ENCODE data around the gene DTX3L. TPM values are rescaled to one million over a fixed set of nuclear protein-coding genes. Genes with fewer than 3 reads are reported as not detected.

Gene DTX3L
- total and polyA plus RNA-seq, 9 donors, result 9.8 to 34.0 (median 23.3) TPM

GRCh38 chr3:122594025-122594424 lies 29.9 kb downstream of the DTX3L start:
- Histone ChIP-seq H3K4me1 (ENCODE audit: insufficient read depth) (no peaks in the 10 kb centered on the region), H3K36me3 (no peaks in the 10 kb centered on the region), H3K27me3 (no peaks in the 10 kb centered on the region), H3K4me3 (no peak overlapping the region), H3K9me3 (no peaks in the 10 kb centered on the region), H3K27ac (no peak overlapping the region)
- intact Hi-C loops (cut with DNase I), result no loop called here
- DNase-seq, result no peak
- no peak for TF ChIP-seq CTCF (IDR thresholded peaks at IDR 0.05)
- no peak for TF ChIP-seq POLR2A (IDR thresholded peaks at IDR 0.05)
- no peak for TF ChIP-seq EP300 (IDR thresholded peaks at IDR 0.05)

- H3K9me3 ChIP-seq, result no peaks in the 10 kb centered on the region
- intact Hi-C loops (cut with DNase I), result no loop called here
- H3K4me1 ChIP-seq (ENCODE audit: insufficient read depth), result no peaks in the 10 kb centered on the region
- DNase-seq, result no peak
- H3K27me3 ChIP-seq, result no peaks in the 10 kb centered on the region
- H3K36me3 ChIP-seq, result no peaks in the 10 kb centered on the region
- 68 to 80% (median 71%) methylated on average over 3 of the region's 3 CpGs for WGBS, 3 donors
- no peak overlapping the region for H3K27ac ChIP-seq
- H3K4me3 ChIP-seq, result no peak overlapping the region
- TF ChIP-seq CTCF (IDR thresholded peaks at IDR 0.05), result no peak
- no peak for TF ChIP-seq EP300 (IDR thresholded peaks at IDR 0.05)
- no peak for TF ChIP-seq POLR2A (IDR thresholded peaks at IDR 0.05)
These were observed 34.0 kb downstream of the DTX3L start for GRCh38 chr3:122598151-122598550.

DNA sequence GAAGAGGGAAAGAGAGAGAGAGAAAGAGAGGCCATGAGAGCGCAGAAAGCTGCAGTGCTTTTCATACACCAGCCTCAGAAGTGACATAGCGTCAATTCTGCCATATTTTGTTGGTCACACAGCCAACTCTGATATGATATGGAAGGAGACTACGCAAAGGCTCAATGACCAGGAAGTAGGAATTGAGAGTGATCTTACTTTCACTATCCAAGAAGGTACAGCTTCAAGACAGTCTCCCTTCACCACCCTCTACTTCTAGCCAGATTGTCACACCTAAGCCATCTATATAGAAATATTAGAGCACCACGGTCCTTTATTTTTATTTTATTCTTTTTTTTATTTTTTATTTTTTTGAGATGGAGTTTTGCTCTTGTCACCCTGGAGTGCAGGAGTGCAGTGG lies 34.4 kb downstream of the DTX3L start:
- Histone ChIP-seq H3K27me3 (no peaks in the 10 kb centered on the region), H3K4me1 (ENCODE audit: insufficient read depth) (no peaks in the 10 kb centered on the region), H3K9me3 (no peaks in the 10 kb centered on the region), H3K4me3 (no peak overlapping the region), H3K36me3 (no peaks in the 10 kb centered on the region), H3K27ac (no peak overlapping the region)
- DNase-seq, result no peak
- 64 to 76% (median 67%) methylated on average over 4 of the region's 4 CpGs for WGBS, 3 donors
- intact Hi-C loops (cut with DNase I), result no loop called here
- TF ChIP-seq POLR2A (IDR thresholded peaks at IDR 0.05), result no peak
- no peak for TF ChIP-seq CTCF (IDR thresholded peaks at IDR 0.05)
- no peak for TF ChIP-seq EP300 (IDR thresholded peaks at IDR 0.05)

GRCh38 chr3:122602011-122602710 lies 38.0 kb downstream of the DTX3L start:
- Histone ChIP-seq H3K27ac (no peak overlapping the region), H3K9me3 (no peaks in the 10 kb centered on the region), H3K27me3 (no peaks in the 10 kb centered on the region), H3K4me1 (ENCODE audit: insufficient read depth) (no peaks in the 10 kb centered on the region), H3K4me3 (no peak overlapping the region), H3K36me3 (no peaks in the 10 kb centered on the region)
- WGBS, 3 donors, result 52 to 58% (median 54%) methylated on average over 5 of the region's 5 CpGs
- no peak for DNase-seq
- intact Hi-C loops (cut with DNase I), result no loop called here
- TF ChIP-seq POLR2A (IDR thresholded peaks at IDR 0.05), result no peak
- no peak for TF ChIP-seq CTCF (IDR thresholded peaks at IDR 0.05)
- TF ChIP-seq EP300 (IDR thresholded peaks at IDR 0.05), result no peak
